Islet precursor cell (in vitro differentiated cells): ENCODE results near the gene LINC00305.

Experiments
- DNase-seq: peaks from one replicate; pipeline ENCODE4 v3.0.0-alpha.2; 2018

The LINC00305 gene

GRCh38 chr18:64111950-64112349 is 36.9 kb downstream of the LINC00305 start:
- DNase-seq, result no peak

GRCh38 chr18:64110692-64111480 is 38.0 kb downstream of the LINC00305 start:
- DNase-seq, result no peak

- DNase-seq, result no peak
Measured at GRCh38 chr18:64103986-64104385, 44.9 kb downstream of the LINC00305 start.

GRCh38 chr18:64100116-64100922 is 48.6 kb downstream of the LINC00305 start:
- no peak for DNase-seq

GRCh38 chr18:64099244-64099643 is 49.6 kb downstream of the LINC00305 start:
- no peak for DNase-seq

GRCh38 chr18:64097497-64097896 is 51.4 kb downstream of the LINC00305 start:
- no peak for DNase-seq

GRCh38 chr18:64095056-64095455 is 53.8 kb downstream of the LINC00305 start:
- DNase-seq, result no peak

- no peak for DNase-seq
Measured at GRCh38 chr18:64094210-64094609, 54.7 kb downstream of the LINC00305 start.

- no peak for DNase-seq
Measured at GRCh38 chr18:64091526-64091925, 57.4 kb downstream of the LINC00305 start.

- no peak for DNase-seq
Measured at GRCh38 chr18:64090876-64091275, 58.0 kb downstream of the LINC00305 start.

- DNase-seq, result no peak
Measured at GRCh38 chr18:64083916-64084315, 65.0 kb downstream of the LINC00305 start.

GRCh38 chr18:64082513-64082912 is 66.4 kb downstream of the LINC00305 start:
- DNase-seq, result no peak

GRCh38 chr18:64082054-64082453 is 66.8 kb downstream of the LINC00305 start:
- no peak for DNase-seq

GRCh38 chr18:64073971-64074370 is 74.9 kb downstream of the LINC00305 start:
- DNase-seq, result no peak

GRCh38 chr18:64055019-64055418 is 93.9 kb downstream of the LINC00305 start:
- no peak for DNase-seq

- DNase-seq, result no peak
Measured at GRCh38 chr18:64053246-64053645, 95.6 kb downstream of the LINC00305 start.

- no peak for DNase-seq
Measured at GRCh38 chr18:64052772-64053171, 96.1 kb downstream of the LINC00305 start.

- no peak for DNase-seq
Measured at GRCh38 chr18:64044616-64045015, 104.3 kb downstream of the LINC00305 start.

GRCh38 chr18:64042728-64043358 is 106.0 kb downstream of the LINC00305 start:
- no peak for DNase-seq

- DNase-seq, result no peak
Measured at GRCh38 chr18:64037812-64038414, 111.0 kb downstream of the LINC00305 start.

- peak; percentile 69 for DNase-seq
Measured at GRCh38 chr18:64032312-64032711, 116.6 kb downstream of the LINC00305 start.

GRCh38 chr18:64031411-64031810 is 117.5 kb downstream of the LINC00305 start:
- DNase-seq, result no peak
